Measurements from ENCODE around the gene DZANK1.

- no peak for TF ChIP-seq REST (IDR thresholded peaks at IDR 0.05; ENCODE audit: borderline replicate concordance)
- no peak for TF ChIP-seq REST (CRISPR knock-in tag; IDR thresholded peaks at IDR 0.05; ENCODE audit: low read depth)
- TF ChIP-seq PCBP2 (IDR thresholded peaks at IDR 0.05; ENCODE audit: low read depth, low read length, poor library complexity, severe bottlenecking): no peak
- TF ChIP-seq EZH2 (IDR thresholded peaks at IDR 0.05; ENCODE audit: borderline replicate concordance, low read depth, low read length): no peak
- no peak for TF ChIP-seq ZEB2 (IDR thresholded peaks at IDR 0.05)
- no peak for TF ChIP-seq CEBPG (CRISPR knock-in tag; IDR thresholded peaks at IDR 0.05)
- no peak for TF ChIP-seq CEBPG (tag; conservative IDR thresholded peaks at IDR 0.05 in 1 of 2, IDR thresholded peaks at IDR 0.05 in 1 of 2)
- TF ChIP-seq E2F6 (IDR thresholded peaks at IDR 0.05; ENCODE audit: borderline replicate concordance in 1 of 2, extremely low read depth in 1 of 2, insufficient read depth in 1 of 2, insufficient read length in 1 of 2, low read depth in 1 of 2, low read length in 1 of 2, poor library complexity in 1 of 2, severe bottlenecking in 1 of 2): no peak
- no peak for TF ChIP-seq ZNF764 (CRISPR knock-in tag; IDR thresholded peaks at IDR 0.05; ENCODE audit: low read depth)
These were observed 296 bp downstream of the DZANK1 start for GRCh38 chr20:18466574-18466893.
